ENCODE measurements around the gene MRPS35. TPM values are rescaled to one million over a fixed set of nuclear protein-coding genes. Genes with fewer than 3 reads are reported as not detected.

The MRPS35 gene
- total RNA-seq, 1 donor from 2014 or later, result 79.4 TPM

DNA sequence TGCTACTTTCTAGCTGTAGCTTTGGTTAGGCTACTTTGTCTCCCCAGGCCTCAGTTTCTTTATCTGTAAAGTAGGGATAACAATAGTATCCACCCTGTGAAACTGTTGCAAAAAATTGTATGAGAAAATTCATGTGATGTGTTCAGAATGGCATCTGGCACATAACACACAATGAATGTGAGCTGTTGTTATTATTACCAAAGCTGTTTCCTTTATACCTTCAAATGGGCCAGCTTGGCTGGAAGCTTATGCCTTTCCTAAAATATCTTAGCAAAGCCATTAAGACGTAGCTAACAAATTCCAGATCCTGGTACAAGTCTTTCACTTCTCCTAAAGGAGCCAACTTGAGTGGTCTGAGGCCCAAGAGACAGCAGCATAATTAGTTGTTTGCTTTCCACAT lies 94.6 kb downstream of the MRPS35 start:
- no peak for DNase-seq (ENCODE audit: low read depth)

Other genes starting within 250 kb of the MRPS35 start
- gene PPFIBP1, start 186.6 kb upstream of the MRPS35 start, total RNA-seq, result 63.6 and 103 TPM in 2 replicates
- gene REP15, start 14.4 kb upstream of the MRPS35 start, total RNA-seq, result 0.99 and 2.8 TPM in 2 replicates
- gene KLHL42, start 69.4 kb downstream of the MRPS35 start, total RNA-seq, result 7.4 and 9.2 TPM in 2 replicates
- gene MANSC4, start 69.4 kb downstream of the MRPS35 start, total RNA-seq, result not detected in 2 replicates

Measured in myocyte (in vitro differentiated cells).